SK-N-SH treated with all-trans-retinoic acid at 6 μM for 48 hours (cell line): ENCODE data around the gene BLMH.
A peak's percentile ranks its signal among the peaks of the same experiment; 100 is the strongest.

Source experiments
- CREB5 ChIP-seq: fragments of 250-450 bp; sonication (Bioruptor Pico); IDR thresholded peaks from 2 replicates; pipeline ENCODE4 v1.5.1; 2020; ENCODE audit warnings: low read depth, mild to moderate bottlenecking, moderate library complexity
- PATZ1 ChIP-seq: fragments of 250-450 bp; sonication (Bioruptor Pico); IDR thresholded peaks from 2 replicates; pipeline ENCODE4 v1.8.0; 2020; ENCODE audit warnings: mild to moderate bottlenecking, moderate library complexity, borderline replicate concordance
- RARB ChIP-seq: fragments of 250-450 bp; sonication (Bioruptor Pico); IDR thresholded peaks from 2 replicates; pipeline ENCODE4 v1.8.0; 2021; ENCODE audit warnings: mild to moderate bottlenecking, moderate library complexity

- no peak for TF ChIP-seq RARB (CRISPR knock-in tag)
- peak; percentile 48; the same call in 1 of the 2 replicates for TF ChIP-seq CREB5
- no peak; the same call in 1 of the 2 replicates for TF ChIP-seq PATZ1 (CRISPR knock-in tag)
Observed at GRCh38 chr17:30263552-30264333, 28.0 kb downstream of the BLMH start.
